Endometrial microvascular endothelial cells (primary cell): ENCODE results near the gene TLE3. TPM values are rescaled to one million over a fixed set of nuclear protein-coding genes. Genes with fewer than 3 reads are reported as not detected.

Experiments used
- in situ Hi-C: cut with HindIII; loops from 2 replicates; pipeline ENCODE4 v1.10.0; 2017; ENCODE audit warnings: low sequenced_read_pairs, low pct_unique_long_range_greater_than_20kb; ENCODE audit errors: inconsistent ontology term
- total RNA-seq: library from RNA; depleted of rRNA; stranded (reverse); fragments of >200 nt; gene quantifications from one replicate; pipeline ENCODE4 v1.2.3, GENCODE V29; 2015; ENCODE audit errors: inconsistent ontology term

TLE3 gene
- total RNA-seq, 1 donor from 2014 or later = 28.5 TPM

- in situ Hi-C loops = no loop called here
Measured at GRCh38 chr15:70102827-70103226, 5.1 kb upstream of the TLE3 start.

- in situ Hi-C loops = no loop called here
Measured at GRCh38 chr15:70101459-70102113, 3.9 kb upstream of the TLE3 start.

- in situ Hi-C loops = no loop called here
Measured at GRCh38 chr15:70100474-70101341, 3.0 kb upstream of the TLE3 start.

- in situ Hi-C loops = no loop called here
Measured at GRCh38 chr15:70099967-70100473, 2.3 kb upstream of the TLE3 start.

- in situ Hi-C loops = no loop called here
Measured at GRCh38 chr15:70099167-70099966, 1.6 kb upstream of the TLE3 start.

GRCh38 chr15:70098461-70099166 is 897 bp upstream of the TLE3 start:
- in situ Hi-C loops = no loop called here

- in situ Hi-C loops = no loop called here
Measured at GRCh38 chr15:70098153-70098460, 390 bp upstream of the TLE3 start.

GRCh38 chr15:70097063-70097320 is 725 bp downstream of the TLE3 start:
- in situ Hi-C loops = no loop called here

- in situ Hi-C loops = no loop called here
Measured at GRCh38 chr15:70096215-70097062, 1.3 kb downstream of the TLE3 start.

GRCh38 chr15:70095408-70096214 is 2.1 kb downstream of the TLE3 start:
- in situ Hi-C loops = no loop called here

GRCh38 chr15:70094690-70095311 is 2.9 kb downstream of the TLE3 start:
- in situ Hi-C loops = no loop called here

- in situ Hi-C loops = no loop called here
Measured at GRCh38 chr15:70093481-70094319, 4.0 kb downstream of the TLE3 start.

GRCh38 chr15:70093070-70093469 is 4.6 kb downstream of the TLE3 start:
- in situ Hi-C loops = no loop called here

- in situ Hi-C loops = no loop called here
Measured at GRCh38 chr15:70092464-70093027, 5.2 kb downstream of the TLE3 start.

GRCh38 chr15:70091726-70092463 is 5.8 kb downstream of the TLE3 start:
- in situ Hi-C loops = no loop called here
